ENCODE data around the gene MSX1. TPM values are rescaled to one million over a fixed set of nuclear protein-coding genes. Genes with fewer than 3 reads are reported as not detected.
A peak's percentile ranks its signal among the peaks of the same experiment; 100 is the strongest.

MSX1 gene
- not detected for total RNA-seq
- polyA plus RNA-seq = not detected
- not detected for total RNA-seq

- Histone ChIP-seq H3K4me3 (ENCODE audit: low read length) (peak within 1 kb of the TSS; percentile 52), H3K27ac (ENCODE audit: low read depth, low read length) (no peak within 1 kb of the TSS), H3K9me3 (ENCODE audit: control insufficient read depth in 2 of 3, low read length in 3 of 3) (no peaks in the 10 kb centered on the region), H3K27me3 (ENCODE audit: control insufficient read depth in 2 of 2, insufficient read depth in 2 of 2, low read length in 2 of 2) (peaks cover 19 to 37% of the 10 kb centered on the region in 2 donors), H3K36me3 (ENCODE audit: control insufficient read depth in 2 of 3, insufficient read depth in 3 of 3, low read length in 3 of 3) (no peaks in the 10 kb centered on the region), H3K4me1 (ENCODE audit: control insufficient read depth in 2 of 2, insufficient read depth in 2 of 2, low read length in 2 of 2) (peaks cover 11 to 13% of the 10 kb centered on the region in 2 donors)
- POLR2A ChIA-PET = no interaction called here
- Mint-ChIP-seq H3K4me3 (peak within 1 kb of the TSS; percentile 58 to 92 (median 85)), H3K27ac (peak within 1 kb of the TSS in 1 of 9 donors; percentile 23), H3K27me3 (peaks cover 68 to 85% (median 82%) of the 10 kb centered on the region in 5 donors), H3K9me3 (peaks cover 0 to 28% (median 2%) of the 10 kb centered on the region in 11 donors), H3K36me3 (peaks cover 0 to 4% (median 0%) of the 10 kb centered on the region in 5 donors), H3K4me1 (peaks cover 18 to 54% (median 49%) of the 10 kb centered on the region in 7 donors)
- no peak for DNase-seq
- ATAC-seq = peak; percentile 73
- intact Hi-C loops (cut with micrococcal nuclease) = loop anchor here in 1 of 2 donors (10.0 kb wide), 1 partner anchor 1035 kb away; the partner anchor contains the start of gene CRMP1
- CTCF ChIA-PET = no interaction called here
Measured at GRCh38 chr4:4859325-4859798, at the start of gene MSX1. Gene MSX1, plus strand, starts transcription at chr4:4859665. Its CDS starts 235 bp downstream, at chr4:4859900.

DNA sequence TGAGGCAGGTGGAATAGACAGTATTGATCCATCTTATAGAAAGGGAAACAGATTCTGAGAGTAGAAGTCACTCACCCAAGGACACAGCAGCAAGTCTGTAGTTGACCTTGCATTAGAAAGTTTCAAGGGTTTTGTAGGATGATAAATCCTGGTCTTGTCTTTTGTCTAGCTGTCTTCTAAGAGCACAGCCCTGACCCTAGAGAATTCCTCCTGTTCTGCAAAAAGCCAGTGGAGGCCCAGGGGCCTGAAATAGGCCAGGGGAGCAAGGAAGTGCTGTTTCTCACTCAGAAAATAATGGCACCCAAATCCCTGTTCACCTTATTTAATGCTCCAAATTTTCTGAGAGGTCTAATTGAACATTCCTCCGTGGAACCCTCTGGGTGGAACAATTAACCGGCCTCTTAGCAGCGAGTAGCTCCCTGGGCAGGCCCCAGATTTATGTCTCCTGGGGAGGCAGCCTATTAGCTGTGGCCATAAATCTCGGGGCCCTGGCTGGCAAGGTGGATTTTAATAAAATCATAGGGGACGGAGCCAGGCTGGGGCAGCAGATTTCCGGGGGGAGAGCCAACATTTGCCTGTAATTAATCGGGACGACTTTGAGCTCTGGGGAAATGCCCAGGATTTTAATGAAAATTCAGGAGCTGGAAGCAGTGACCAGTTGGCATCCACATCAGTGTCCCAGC, 49.2 kb upstream of the MSX1 start:
- intact Hi-C loops (cut with micrococcal nuclease) = no loop called here
- Mint-ChIP-seq H3K4me3 (no peak overlapping the region), H3K27ac (no peak overlapping the region), H3K4me1 (no peaks in the 10 kb centered on the region), H3K9me3 (peaks cover 3 to 75% (median 26%) of the 10 kb centered on the region in 11 donors), H3K36me3 (peaks cover 0 to 4% (median 3%) of the 10 kb centered on the region in 5 donors), H3K27me3 (peaks cover 3 to 28% (median 25%) of the 10 kb centered on the region in 5 donors)
- ATAC-seq (no peak), DNase-seq (no peak)
- ChIA-PET POLR2A (no interaction called here), CTCF (no interaction called here)
- Histone ChIP-seq H3K9me3 (ENCODE audit: control insufficient read depth in 2 of 3, low read length in 3 of 3) (peaks cover 0 to 10% (median 0%) of the 10 kb centered on the region in 3 experiments), H3K27ac (ENCODE audit: low read depth, low read length) (no peak overlapping the region), H3K36me3 (ENCODE audit: control insufficient read depth in 2 of 3, insufficient read depth in 3 of 3, low read length in 3 of 3) (no peaks in the 10 kb centered on the region), H3K4me3 (ENCODE audit: low read length) (no peak overlapping the region), H3K27me3 (ENCODE audit: control insufficient read depth in 2 of 2, insufficient read depth in 2 of 2, low read length in 2 of 2) (no peaks in the 10 kb centered on the region), H3K4me1 (ENCODE audit: control insufficient read depth in 2 of 2, insufficient read depth in 2 of 2, low read length in 2 of 2) (no peaks in the 10 kb centered on the region)

DNA sequence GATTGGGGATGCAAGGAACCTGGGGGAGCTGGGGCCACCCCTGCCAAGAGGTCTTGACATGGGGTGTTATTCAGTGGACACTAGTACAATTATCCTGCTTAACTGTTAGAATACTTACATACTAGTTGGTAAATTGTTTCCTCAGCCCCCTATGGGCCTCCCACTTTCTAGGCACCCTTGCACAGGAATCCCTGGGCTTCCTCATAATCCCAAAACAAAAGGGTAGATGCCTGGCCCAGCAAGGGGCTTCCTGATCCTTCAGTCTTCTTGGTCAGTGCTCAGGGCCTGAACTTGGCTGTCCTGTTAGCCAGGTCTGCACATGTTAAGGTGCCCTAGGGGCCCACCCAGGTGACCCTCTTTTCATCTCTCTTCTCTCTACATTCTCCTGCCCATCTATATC, 48.7 kb upstream of the MSX1 start:
- ATAC-seq = no peak
- H3K36me3 Mint-ChIP-seq = peaks cover 0 to 4% (median 3%) of the 10 kb centered on the region in 5 donors
- intact Hi-C loops (cut with micrococcal nuclease) = no loop called here
- H3K4me3 Mint-ChIP-seq = peak overlapping the region in 1 of 10 donors; percentile 30
- H3K27me3 Mint-ChIP-seq = peaks cover 3 to 28% (median 20%) of the 10 kb centered on the region in 5 donors
- H3K9me3 Mint-ChIP-seq = peaks cover 3 to 81% (median 25%) of the 10 kb centered on the region in 11 donors
- Histone ChIP-seq H3K4me3 (ENCODE audit: low read length) (no peak overlapping the region), H3K9me3 (ENCODE audit: control insufficient read depth in 2 of 3, low read length in 3 of 3) (peaks cover 0 to 10% (median 0%) of the 10 kb centered on the region in 3 experiments), H3K36me3 (ENCODE audit: control insufficient read depth in 2 of 3, insufficient read depth in 3 of 3, low read length in 3 of 3) (no peaks in the 10 kb centered on the region), H3K27ac (ENCODE audit: low read depth, low read length) (no peak overlapping the region), H3K4me1 (ENCODE audit: control insufficient read depth in 2 of 2, insufficient read depth in 2 of 2, low read length in 2 of 2) (no peaks in the 10 kb centered on the region), H3K27me3 (ENCODE audit: control insufficient read depth in 2 of 2, insufficient read depth in 2 of 2, low read length in 2 of 2) (no peaks in the 10 kb centered on the region)
- no peak overlapping the region for H3K27ac Mint-ChIP-seq
- no peak for DNase-seq
- POLR2A ChIA-PET = no interaction called here
- no peaks in the 10 kb centered on the region for H3K4me1 Mint-ChIP-seq
- CTCF ChIA-PET = no interaction called here

DNA sequence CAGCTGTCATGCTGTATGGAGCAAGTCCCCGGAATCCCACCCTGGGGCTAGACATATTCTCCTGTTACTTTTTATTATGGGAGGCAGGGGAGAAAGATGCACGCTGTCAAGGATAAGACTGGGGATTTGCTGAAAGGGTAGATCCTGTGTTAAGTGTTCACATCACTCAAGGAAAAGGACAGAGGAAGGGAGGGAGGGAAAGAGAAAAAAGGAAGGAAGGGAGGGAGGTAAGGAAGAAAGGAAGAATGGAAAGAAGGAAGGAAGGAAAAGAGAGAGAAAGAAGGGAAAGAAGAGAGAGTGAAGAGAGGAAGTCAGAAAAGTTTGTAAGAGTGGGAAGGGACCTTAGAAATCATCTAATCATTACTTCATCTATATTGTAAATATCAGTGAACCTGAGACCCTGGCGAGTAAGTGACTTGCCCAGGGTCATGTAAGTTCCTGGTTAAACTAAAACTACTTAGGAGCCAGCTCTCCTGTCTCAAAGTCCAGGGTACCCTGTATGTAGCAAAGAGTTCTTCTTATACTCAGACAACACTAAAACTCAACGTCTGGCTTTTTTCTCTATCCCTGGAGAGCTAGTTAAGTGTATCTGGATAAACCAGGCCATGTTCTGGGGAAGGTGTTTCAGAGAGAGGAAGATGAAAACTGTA, 47.2 kb upstream of the MSX1 start:
- H3K4me3 Mint-ChIP-seq = no peak overlapping the region
- Histone ChIP-seq H3K9me3 (ENCODE audit: control insufficient read depth in 2 of 3, low read length in 3 of 3) (peaks cover 0 to 13% (median 0%) of the 10 kb centered on the region in 3 experiments), H3K27ac (ENCODE audit: low read depth, low read length) (no peak overlapping the region), H3K27me3 (ENCODE audit: control insufficient read depth in 2 of 2, insufficient read depth in 2 of 2, low read length in 2 of 2) (no peaks in the 10 kb centered on the region), H3K4me1 (ENCODE audit: control insufficient read depth in 2 of 2, insufficient read depth in 2 of 2, low read length in 2 of 2) (no peaks in the 10 kb centered on the region), H3K36me3 (ENCODE audit: control insufficient read depth in 2 of 3, insufficient read depth in 3 of 3, low read length in 3 of 3) (no peaks in the 10 kb centered on the region), H3K4me3 (ENCODE audit: low read length) (no peak overlapping the region)
- no peak overlapping the region for H3K27ac Mint-ChIP-seq
- ChIA-PET CTCF (no interaction called here), POLR2A (no interaction called here)
- intact Hi-C loops (cut with micrococcal nuclease) = no loop called here
- H3K27me3 Mint-ChIP-seq = peaks cover 3 to 28% (median 20%) of the 10 kb centered on the region in 5 donors
- peaks cover 3 to 91% (median 26%) of the 10 kb centered on the region in 11 donors for H3K9me3 Mint-ChIP-seq
- no peak for ATAC-seq
- no peaks in the 10 kb centered on the region for H3K4me1 Mint-ChIP-seq
- H3K36me3 Mint-ChIP-seq = peaks cover 0 to 7% (median 4%) of the 10 kb centered on the region in 5 donors
- no peak for DNase-seq

GRCh38 chr4:4818415-4819212, 40.9 kb upstream of the MSX1 start:
- intact Hi-C loops (cut with micrococcal nuclease) = no loop called here
- Mint-ChIP-seq H3K9me3 (peaks cover 0 to 83% (median 17%) of the 10 kb centered on the region in 11 donors), H3K4me3 (no peak overlapping the region), H3K4me1 (no peaks in the 10 kb centered on the region), H3K27ac (no peak overlapping the region), H3K36me3 (peaks cover 0 to 25% (median 3%) of the 10 kb centered on the region in 5 donors), H3K27me3 (peaks cover 0 to 11% (median 2%) of the 10 kb centered on the region in 5 donors)
- Histone ChIP-seq H3K9me3 (ENCODE audit: control insufficient read depth in 2 of 3, low read length in 3 of 3) (peaks cover 0 to 29% (median 0%) of the 10 kb centered on the region in 3 experiments), H3K4me3 (ENCODE audit: low read length) (no peak overlapping the region), H3K27ac (ENCODE audit: low read depth, low read length) (no peak overlapping the region), H3K36me3 (ENCODE audit: control insufficient read depth in 2 of 3, insufficient read depth in 3 of 3, low read length in 3 of 3) (no peaks in the 10 kb centered on the region), H3K27me3 (ENCODE audit: control insufficient read depth in 2 of 2, insufficient read depth in 2 of 2, low read length in 2 of 2) (no peaks in the 10 kb centered on the region), H3K4me1 (ENCODE audit: control insufficient read depth in 2 of 2, insufficient read depth in 2 of 2, low read length in 2 of 2) (no peaks in the 10 kb centered on the region)
- ChIA-PET POLR2A (no interaction called here), CTCF (no interaction called here)
- no peak for DNase-seq
- no peak for ATAC-seq

GRCh38 chr4:4819213-4819606, 40.3 kb upstream of the MSX1 start:
- Histone ChIP-seq H3K9me3 (ENCODE audit: control insufficient read depth in 2 of 3, low read length in 3 of 3) (peaks cover 0 to 29% (median 0%) of the 10 kb centered on the region in 3 experiments), H3K4me3 (ENCODE audit: low read length) (no peak overlapping the region), H3K4me1 (ENCODE audit: control insufficient read depth in 2 of 2, insufficient read depth in 2 of 2, low read length in 2 of 2) (no peaks in the 10 kb centered on the region), H3K27me3 (ENCODE audit: control insufficient read depth in 2 of 2, insufficient read depth in 2 of 2, low read length in 2 of 2) (no peaks in the 10 kb centered on the region), H3K27ac (ENCODE audit: low read depth, low read length) (no peak overlapping the region), H3K36me3 (ENCODE audit: control insufficient read depth in 2 of 3, insufficient read depth in 3 of 3, low read length in 3 of 3) (no peaks in the 10 kb centered on the region)
- Mint-ChIP-seq H3K4me3 (no peak overlapping the region), H3K27me3 (peaks cover 0 to 11% (median under 1%) of the 10 kb centered on the region in 5 donors), H3K9me3 (peaks cover 0 to 83% (median 17%) of the 10 kb centered on the region in 11 donors), H3K36me3 (peaks cover 0 to 25% (median 3%) of the 10 kb centered on the region in 5 donors), H3K4me1 (no peaks in the 10 kb centered on the region), H3K27ac (no peak overlapping the region)
- POLR2A ChIA-PET = no interaction called here
- ATAC-seq (no peak), DNase-seq (no peak)
- CTCF ChIA-PET = no interaction called here
- intact Hi-C loops (cut with micrococcal nuclease) = no loop called here
